H54 (cell line): ENCODE results near the gene AGR3.
A peak's percentile ranks its signal among the peaks of the same experiment; 100 is the strongest.

Experiments used
- DNase-seq: peaks from one replicate; pipeline ENCODE4 v3.0.0; 2011; ENCODE audit warnings: low spot score, mixed read lengths; ENCODE audit not compliant: insufficient read length
- FAIRE-seq: peaks from 3 replicates; lab custom pipeline; 2011; peaks lifted over from hg19 to GRCh38; lab: Jason Lieb, UNC
- POLR2A ChIP-seq: IDR thresholded peaks from 2 replicates; pipeline ENCODE4 v1.6.1; 2011; ENCODE audit warnings: low read depth, mild to moderate bottlenecking, low read length

The AGR3 gene

DNA sequence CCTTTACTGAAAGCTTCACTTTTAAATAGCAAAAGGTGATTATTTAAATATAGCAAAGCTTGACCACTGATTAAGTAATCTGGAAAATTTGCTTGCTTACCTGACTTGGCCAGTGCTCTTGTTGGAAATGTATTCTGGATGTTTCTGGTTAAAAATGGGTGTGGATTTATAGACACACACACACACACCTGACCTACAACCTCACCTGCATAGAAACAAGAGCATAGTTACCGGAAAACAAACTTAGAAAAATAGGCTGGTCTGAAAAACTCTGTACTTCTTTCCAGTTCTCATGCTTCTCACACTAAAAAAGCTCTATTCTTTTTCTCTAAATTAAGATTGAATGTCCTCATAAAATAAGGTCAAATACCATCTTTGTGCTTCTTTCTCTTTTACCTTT, at the start of gene AGR3:
Gene AGR3, minus strand, starts transcription at position 140 of the 400 bp plus-strand sequence. CDS start 3,365 bp downstream, outside the sequence.
- FAIRE-seq (no peak), DNase-seq (no peak)
- TF ChIP-seq POLR2A = no peak

DNA sequence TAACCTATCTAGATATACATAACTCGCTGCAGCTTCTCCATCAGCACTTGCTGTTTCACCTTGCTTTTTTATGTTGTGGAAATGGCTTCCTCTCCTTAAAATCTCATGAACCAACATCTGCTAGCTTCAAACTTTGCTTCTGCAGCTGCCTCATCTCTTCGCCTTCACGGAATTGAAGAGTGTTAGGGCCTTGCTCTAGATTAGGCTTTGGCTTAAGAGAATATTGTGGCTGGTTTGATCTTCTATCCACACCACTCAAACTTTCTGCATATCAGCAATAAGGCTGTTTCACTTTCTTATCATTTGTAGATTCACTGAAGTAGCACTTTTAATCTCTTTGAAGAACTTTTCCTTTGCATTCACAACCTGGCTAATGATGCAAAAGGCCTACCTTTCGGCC, 49.2 kb upstream of the AGR3 start:
- TF ChIP-seq POLR2A = no peak
- DNase-seq = no peak

GRCh38 chr7:16929146-16929762, 47.5 kb upstream of the AGR3 start:
- DNase-seq = no peak
- no peak for FAIRE-seq
- no peak for TF ChIP-seq POLR2A

More for the DNA sequence above, 49.2 kb upstream of the AGR3 start:
- FAIRE-seq = no peak

GRCh38 chr7:16926861-16927260, 45.1 kb upstream of the AGR3 start:
- DNase-seq (no peak), FAIRE-seq (no peak)
- no peak for TF ChIP-seq POLR2A

- no peak for TF ChIP-seq POLR2A
- DNase-seq (no peak), FAIRE-seq (peak; percentile 38)
Measured at GRCh38 chr7:16926283-16926682, 44.5 kb upstream of the AGR3 start.

DNA sequence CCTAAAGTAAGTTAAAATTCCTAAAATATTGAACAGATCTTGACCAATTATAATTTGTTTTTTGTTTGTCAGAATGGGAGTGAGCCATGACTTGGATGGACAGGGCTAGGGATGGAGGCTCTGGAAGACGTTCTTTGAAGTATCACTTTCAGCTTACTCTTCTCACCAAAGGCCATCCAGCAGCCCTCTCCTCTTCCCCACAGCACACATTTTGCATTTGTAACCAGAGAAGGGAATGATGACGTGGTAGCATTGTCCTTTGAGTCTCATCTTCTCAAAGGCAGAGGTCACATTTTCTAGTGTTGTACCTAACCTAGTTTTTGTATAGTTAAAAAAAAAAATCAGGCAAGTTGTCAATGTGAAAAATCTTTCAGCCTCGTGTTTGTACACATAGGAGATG, 43.8 kb upstream of the AGR3 start:
- no peak for TF ChIP-seq POLR2A
- DNase-seq = no peak
- FAIRE-seq = no peak

- DNase-seq (no peak), FAIRE-seq (no peak)
- no peak for TF ChIP-seq POLR2A
Measured at GRCh38 chr7:16923019-16923418, 41.2 kb upstream of the AGR3 start.

GRCh38 chr7:16921644-16922257, 40.0 kb upstream of the AGR3 start:
- TF ChIP-seq POLR2A = no peak
- FAIRE-seq = no peak
- no peak for DNase-seq

DNA sequence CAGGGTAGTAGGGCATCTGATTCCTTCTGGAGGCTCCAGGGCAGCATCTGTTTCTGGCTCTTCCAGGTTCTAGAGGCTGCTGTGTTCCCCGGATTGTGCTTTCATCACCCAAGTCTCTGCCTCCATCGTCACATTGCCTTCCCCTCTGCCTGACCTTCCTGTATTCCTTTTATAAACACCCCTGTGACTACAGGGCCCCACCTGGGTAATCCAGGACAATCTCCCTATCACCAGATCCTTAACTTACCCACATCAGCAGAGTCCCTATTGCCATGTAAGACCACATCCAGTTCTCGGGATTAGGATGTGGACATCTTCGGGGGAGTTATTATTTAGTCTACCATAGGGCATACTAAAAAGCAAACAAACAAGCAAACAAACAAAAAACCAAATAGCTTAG, 39.4 kb upstream of the AGR3 start:
- no peak for TF ChIP-seq POLR2A
- DNase-seq (no peak), FAIRE-seq (no peak)

- TF ChIP-seq POLR2A = no peak
- no peak for FAIRE-seq
- DNase-seq = no peak
Measured at GRCh38 chr7:16919440-16919839, 37.7 kb upstream of the AGR3 start.

DNA sequence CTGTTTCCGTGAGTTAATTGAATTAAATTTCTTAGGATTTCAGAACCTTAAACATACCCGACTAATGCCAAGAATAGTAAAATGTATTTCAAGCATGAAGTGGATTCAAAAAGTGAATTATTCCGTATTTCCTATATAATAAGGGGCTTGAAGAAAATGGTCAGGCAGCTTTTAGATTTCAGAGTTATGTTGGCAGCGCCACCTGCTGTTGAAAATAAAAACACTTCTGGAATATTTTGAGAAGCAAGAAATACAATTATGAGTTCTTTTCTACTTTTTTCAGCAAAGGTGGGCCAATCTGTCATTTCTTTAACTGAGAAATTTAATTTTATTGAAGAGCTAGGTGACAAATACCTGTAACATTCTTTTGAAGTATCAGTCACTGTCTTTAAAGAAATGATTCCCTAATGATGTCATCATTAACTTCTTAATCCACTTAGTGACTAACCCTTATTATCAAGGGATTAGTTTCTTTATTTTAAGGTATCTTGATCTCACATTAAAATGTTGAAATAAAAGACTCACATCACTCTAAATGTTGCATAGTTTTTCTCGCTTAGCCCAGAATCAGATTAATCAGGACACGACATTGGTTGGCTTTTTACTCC, 36.6 kb upstream of the AGR3 start:
- TF ChIP-seq POLR2A = no peak
- DNase-seq (no peak), FAIRE-seq (no peak)

DNA sequence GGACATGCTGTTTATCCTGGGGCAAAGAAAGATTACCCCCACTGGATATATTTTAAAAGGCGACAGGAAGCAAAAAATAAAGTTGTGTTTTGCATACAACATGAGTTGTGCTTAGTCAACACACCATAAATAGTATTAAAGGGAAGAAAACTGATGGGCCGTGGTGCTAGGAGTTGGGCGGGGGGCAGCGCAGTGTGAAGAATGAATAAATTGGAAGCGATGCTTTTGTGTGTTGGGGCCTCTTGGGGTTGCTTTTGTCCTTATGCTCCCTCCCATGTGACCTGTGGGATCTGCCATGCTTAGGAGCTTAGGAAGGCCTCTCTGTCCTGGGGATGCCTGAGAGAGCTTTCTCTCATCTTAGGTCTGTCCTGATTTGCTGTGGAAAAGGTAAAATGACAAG, 35.0 kb upstream of the AGR3 start:
- FAIRE-seq (no peak), DNase-seq (no peak)
- no peak for TF ChIP-seq POLR2A

- DNase-seq (peak; percentile 40), FAIRE-seq (peak; percentile 55)
Measured at GRCh38 chr7:16916105-16916639, 34.4 kb upstream of the AGR3 start.

DNA sequence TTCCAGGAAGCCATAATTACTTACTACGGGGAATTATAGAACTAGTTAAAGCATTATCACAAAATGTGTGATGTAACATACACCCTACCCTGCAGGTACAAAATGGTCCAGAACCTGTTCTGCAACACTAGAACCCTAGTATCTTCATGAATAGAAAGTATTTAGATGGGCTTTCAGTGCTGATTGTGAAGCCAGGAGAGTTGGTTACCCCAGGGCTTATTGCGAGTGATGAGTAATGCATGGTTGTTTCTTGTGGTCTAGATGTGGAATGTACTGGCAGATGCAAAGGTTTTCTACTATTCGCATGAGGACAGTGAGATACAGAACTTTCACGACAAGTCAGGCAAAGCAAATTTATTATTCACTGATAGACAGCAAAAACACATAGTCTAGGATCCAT, 33.6 kb upstream of the AGR3 start:
- TF ChIP-seq POLR2A = no peak
- DNase-seq (peak; percentile 42), FAIRE-seq (peak; percentile 86)

More at GRCh38 chr7:16916105-16916639, 34.4 kb upstream of the AGR3 start:
- TF ChIP-seq POLR2A = no peak
